Karpas-422 (cell line): Measurements from ENCODE around the gene LIN28B. TPM values are rescaled to one million over a fixed set of nuclear protein-coding genes. Genes with fewer than 3 reads are reported as not detected.
"Not testable (repeated sequence)": the region's sequence is repeated elsewhere in the genome, so short reads cannot be mapped to it uniquely, and the experiment has no call there.

Source experiments
- DNase-seq: peaks from one replicate; pipeline ENCODE4 v3.0.0-alpha.2; 2015
- H2AFZ ChIP-seq: fragments of 200-600 bp; sonication (generic); 2 replicates; pipeline ENCODE4 v1.6.1; 2014; ENCODE audit warnings: antibody characterized with exemption, low read length, mixed read lengths
- H3K27ac ChIP-seq: fragments of 200-600 bp; sonication (generic); 2 replicates; pipeline ENCODE4 v1.5.1; 2014; ENCODE audit warnings: mild to moderate bottlenecking, low read length, moderate library complexity
- H3K27me3 ChIP-seq: fragments of 200-600 bp; sonication (generic); 2 replicates; pipeline ENCODE4 v1.6.1; 2014; ENCODE audit warnings: low read length, mixed read lengths
- H3K36me3 ChIP-seq: fragments of 200-600 bp; sonication (generic); 2 replicates; pipeline ENCODE4 v1.6.1; 2014; ENCODE audit warnings: low read length, mixed read lengths; ENCODE audit not compliant: insufficient read depth
- H3K4me1 ChIP-seq: fragments of 200-600 bp; sonication (generic); 2 replicates; pipeline ENCODE4 v1.6.1; 2014; ENCODE audit warnings: mild to moderate bottlenecking, low read length, mixed read lengths
- H3K4me2 ChIP-seq: fragments of 200-600 bp; sonication (generic); 2 replicates; pipeline ENCODE4 v1.6.1; 2014; ENCODE audit warnings: low read length, low read depth, mild to moderate bottlenecking; ENCODE audit not compliant: poor library complexity, severe bottlenecking
- H3K4me3 ChIP-seq: fragments of 200-600 bp; sonication (generic); 2 replicates; pipeline ENCODE4 v1.5.1; 2014; ENCODE audit warnings: mild to moderate bottlenecking, antibody characterized with exemption, low read length, mixed read lengths
- H3K79me2 ChIP-seq: fragments of 200-600 bp; sonication (generic); 2 replicates; pipeline ENCODE4 v1.6.1; 2014; ENCODE audit warnings: mild to moderate bottlenecking, low read length, mixed read lengths
- H3K9ac ChIP-seq: fragments of 200-600 bp; sonication (generic); 2 replicates; pipeline ENCODE4 v1.6.0; 2014; ENCODE audit warnings: low read length
- H3K9me2 ChIP-seq: fragments of 200-600 bp; sonication (generic), shearing (Covaris generic); replicated peaks from 2 replicates; pipeline ENCODE4 v1.6.0; 2014; ENCODE audit warnings: mild to moderate bottlenecking, low read length, moderate library complexity; ENCODE audit not compliant: insufficient read depth
- H3K9me3 ChIP-seq: fragments of 300-700, 200-600 bp; sonication (generic); 2 replicates; pipeline ENCODE4 v1.6.1; 2014; ENCODE audit warnings: low read length, mixed read lengths
- H4K20me1 ChIP-seq: fragments of 200-600 bp; sonication (generic); 2 replicates; pipeline ENCODE4 v1.6.1; 2014; ENCODE audit warnings: mild to moderate bottlenecking, antibody characterized with exemption, low read length, low read depth; ENCODE audit not compliant: insufficient read depth
- total RNA-seq: library from RNA; depleted of rRNA; stranded (reverse); fragments of >200 nt; shearing (Covaris generic); gene quantifications from 2 replicates; pipeline ENCODE4 v1.2.3, GENCODE V29; 2014; ENCODE audit warnings: low replicate concordance

LIN28B gene
- total RNA-seq, 1 experiment from 2014 or later = 21.4 TPM

GRCh38 chr6:105077596-105078385, 120.9 kb downstream of the LIN28B start:
- 0 out of 2 replicates have a peak overlapping the region, but pooled peaks have one; percentile 13 for H3K9ac ChIP-seq
- H3K27ac ChIP-seq = peak overlapping the region; percentile 5; the same call in 1 of the 2 replicates
- H3K36me3 ChIP-seq = no peaks in the 10 kb centered on the region; the same call in 1 of the 2 replicates
- H3K9me3 ChIP-seq = no peaks in the 10 kb centered on the region
- H3K4me2 ChIP-seq = peak overlapping the region; percentile 14
- H3K79me2 ChIP-seq = peaks cover 11% of the 10 kb centered on the region; the same call in 1 of the 2 replicates
- no peaks in the 10 kb centered on the region for H4K20me1 ChIP-seq
- H3K27me3 ChIP-seq = no peaks in the 10 kb centered on the region
- H3K4me1 ChIP-seq = peaks cover 64% of the 10 kb centered on the region
- no peaks in the 10 kb centered on the region for H3K9me2 ChIP-seq
- H3K4me3 ChIP-seq = no peak overlapping the region
- no peak overlapping the region for H2AFZ ChIP-seq
- DNase-seq = peak; percentile 81

- H2AFZ ChIP-seq = no peak overlapping the region
- no peaks in the 10 kb centered on the region for H4K20me1 ChIP-seq
- H3K79me2 ChIP-seq = peaks cover 8% of the 10 kb centered on the region; the same call in 1 of the 2 replicates
- no peak for DNase-seq
- no peak overlapping the region for H3K4me3 ChIP-seq
- no peaks in the 10 kb centered on the region for H3K9me2 ChIP-seq
- peak overlapping the region; percentile 14 for H3K4me2 ChIP-seq
- no peaks in the 10 kb centered on the region for H3K9me3 ChIP-seq
- H3K9ac ChIP-seq = peak overlapping the region; percentile 13; the same call in 1 of the 2 replicates
- peaks cover 64% of the 10 kb centered on the region for H3K4me1 ChIP-seq
- H3K27me3 ChIP-seq = no peaks in the 10 kb centered on the region
- no peak overlapping the region for H3K27ac ChIP-seq
- H3K36me3 ChIP-seq = no peaks in the 10 kb centered on the region; the same call in 1 of the 2 replicates
Measured at GRCh38 chr6:105078386-105078708, 121.4 kb downstream of the LIN28B start.

- Histone ChIP-seq H3K27ac (no peak overlapping the region), H3K27me3 (no peaks in the 10 kb centered on the region), H3K4me3 (peak overlapping the region; percentile 19; the same call in 1 of the 2 replicates), H2AFZ (no peak overlapping the region), H3K4me2 (peak overlapping the region; percentile 49), H3K4me1 (peaks cover 54% of the 10 kb centered on the region), H3K36me3 (no peaks in the 10 kb centered on the region; the same call in 1 of the 2 replicates), H3K79me2 (0 out of 2 replicates have a peak, but pooled peaks cover 4% of the 10 kb centered on the region), H3K9me2 (no peaks in the 10 kb centered on the region), H3K9ac (no peak overlapping the region), H3K9me3 (no peaks in the 10 kb centered on the region), H4K20me1 (no peaks in the 10 kb centered on the region)
- peak; percentile 52 for DNase-seq
Measured at GRCh38 chr6:105080279-105080678, 123.4 kb downstream of the LIN28B start.

- H3K4me2 ChIP-seq, H3K9ac ChIP-seq, H3K27me3 ChIP-seq, DNase-seq, H2AFZ ChIP-seq, H3K27ac ChIP-seq, H4K20me1 ChIP-seq, H3K4me3 ChIP-seq, H3K9me2 ChIP-seq, H3K36me3 ChIP-seq, H3K79me2 ChIP-seq, H3K9me3 ChIP-seq: not testable (repeated sequence)
- peaks cover 43% of the 10 kb centered on the region for H3K4me1 ChIP-seq
Measured at GRCh38 chr6:105081662-105082061, 124.8 kb downstream of the LIN28B start.

GRCh38 chr6:105087571-105088211, 130.8 kb downstream of the LIN28B start:
- H3K4me3 ChIP-seq = no peak overlapping the region
- H3K4me1 ChIP-seq = no peaks in the 10 kb centered on the region
- H3K36me3 ChIP-seq = no peaks in the 10 kb centered on the region
- no peaks in the 10 kb centered on the region for H3K9me2 ChIP-seq
- no peaks in the 10 kb centered on the region for H3K9me3 ChIP-seq
- H3K27ac ChIP-seq = no peak overlapping the region
- DNase-seq = peak; percentile 84
- H2AFZ ChIP-seq = no peak overlapping the region
- no peak overlapping the region for H3K9ac ChIP-seq
- H3K79me2 ChIP-seq = no peaks in the 10 kb centered on the region
- H3K27me3 ChIP-seq = no peaks in the 10 kb centered on the region
- H3K4me2 ChIP-seq = no peak overlapping the region
- no peaks in the 10 kb centered on the region for H4K20me1 ChIP-seq

GRCh38 chr6:105091140-105091829, 134.4 kb downstream of the LIN28B start:
- Histone ChIP-seq H3K9me2 (no peaks in the 10 kb centered on the region), H3K27me3 (no peaks in the 10 kb centered on the region), H3K9ac (no peak overlapping the region), H2AFZ (no peak overlapping the region), H3K4me3 (no peak overlapping the region), H3K9me3 (no peaks in the 10 kb centered on the region), H3K4me2 (no peak overlapping the region), H3K27ac (no peak overlapping the region), H3K36me3 (no peaks in the 10 kb centered on the region), H4K20me1 (no peaks in the 10 kb centered on the region), H3K79me2 (no peaks in the 10 kb centered on the region), H3K4me1 (no peaks in the 10 kb centered on the region)
- no peak for DNase-seq

- H3K79me2 ChIP-seq = no peaks in the 10 kb centered on the region
- H4K20me1 ChIP-seq = no peaks in the 10 kb centered on the region
- no peak overlapping the region for H3K4me2 ChIP-seq
- H3K4me3 ChIP-seq = no peak overlapping the region
- H3K27me3 ChIP-seq = no peaks in the 10 kb centered on the region
- no peaks in the 10 kb centered on the region for H3K9me3 ChIP-seq
- H2AFZ ChIP-seq = no peak overlapping the region
- H3K9me2 ChIP-seq = no peaks in the 10 kb centered on the region
- no peak overlapping the region for H3K27ac ChIP-seq
- DNase-seq = no peak
- H3K36me3 ChIP-seq = no peaks in the 10 kb centered on the region
- H3K9ac ChIP-seq = no peak overlapping the region
- no peaks in the 10 kb centered on the region for H3K4me1 ChIP-seq
Measured at GRCh38 chr6:105094133-105094640, 137.3 kb downstream of the LIN28B start.

GRCh38 chr6:105095139-105095538, 138.2 kb downstream of the LIN28B start:
- no peak for DNase-seq
- Histone ChIP-seq H3K4me2 (no peak overlapping the region), H3K27me3 (no peaks in the 10 kb centered on the region), H2AFZ (no peak overlapping the region), H3K9me3 (no peaks in the 10 kb centered on the region), H3K36me3 (no peaks in the 10 kb centered on the region), H3K27ac (no peak overlapping the region), H3K9ac (no peak overlapping the region), H3K4me3 (no peak overlapping the region), H3K9me2 (no peaks in the 10 kb centered on the region), H4K20me1 (no peaks in the 10 kb centered on the region), H3K4me1 (no peaks in the 10 kb centered on the region), H3K79me2 (no peaks in the 10 kb centered on the region)
